Loucy (cell line): ENCODE data around the gene CSF1.

Source experiments
- CTCF ChIP-seq: fragments of 200-600 bp; sonication (generic); conservative IDR thresholded peaks from 2 replicates; pipeline ENCODE4 v1.5.1; 2014; ENCODE audit warnings: mild to moderate bottlenecking, antibody characterized with exemption, low read length
- EZH2phosphoT487 ChIP-seq: fragments of 200-600 bp; IDR thresholded peaks from 2 replicates; pipeline ENCODE4 v1.6.1; 2018; ENCODE audit warnings: antibody characterized with exemption, mild to moderate bottlenecking, moderate library complexity, borderline replicate concordance

- TF ChIP-seq CTCF (no peak), EZH2phosphoT487 (no peak)
Measured at GRCh38 chr1:109882288-109883245, 28.1 kb upstream of the CSF1 start.
